Pancreas (tissue), 10 donors: ENCODE measurements around the gene TLE2. TPM values are rescaled to one million over a fixed set of nuclear protein-coding genes. Genes with fewer than 3 reads are reported as not detected.

Experiments used
- ATAC-seq, 4 donors: fragments of 200-7000 bp; cut with Tn5 transposase; one replicate each; pipeline versions ENCODE4 v1.8.0 to v1.9.1; 2020; ENCODE audit warnings: mild to moderate bottlenecking in 4 of 4, moderate library complexity in 4 of 4
- DNase-seq, 6 donors: peaks; one replicate each; pipeline ENCODE4 v3.0.0-alpha.2; 2020
- FAIRE-seq: peaks from 2 replicates; lab custom pipeline; 2012; peaks lifted over from hg19 to GRCh38; lab: Jason Lieb, UNC
- H3K27ac ChIP-seq, 4 donors: fragments of 200-600 bp; sonication (generic); 1 replicate in 3 of 4; 2 replicates in 1 of 4; pipeline versions ENCODE4 v1.5.0 to v1.8.0; 2020
- H3K27me3 ChIP-seq, 4 donors: fragments of 200-600 bp; one replicate each; pipeline ENCODE4 v1.8.0; 2021
- H3K36me3 ChIP-seq, 3 donors: fragments of 200-600 bp; sonication (generic) in 1 of 3; one replicate each; pipeline versions ENCODE4 v1.5.0 to v1.8.0; 2020 to 2021
- H3K4me1 ChIP-seq, 3 donors: fragments of 200-600 bp; one replicate each; pipeline ENCODE4 v1.8.0; 2021
- H3K4me3 ChIP-seq, 4 donors: fragments of 200-600 bp; sonication (generic) in 2 of 4; one replicate each; pipeline versions ENCODE4 v1.5.0 to v1.8.0; 2020 to 2021
- H3K9me3 ChIP-seq, 4 donors: fragments of 200-600 bp; one replicate each; pipeline ENCODE4 v1.8.0; 2021
- WGBS, 2 donors: extraction: QIAGEN DNeasy Blood & Tissue Kit; methylation state at CpG; one replicate each; pipeline ENCODE4 v1.1.7; 2013; 5-methylcytosine and 5-hydroxymethylcytosine counted together
- intact Hi-C, 3 donors: fragments of 100-400 bp; cut with DNase I; formaldehyde crosslinking; loops; one replicate each; pipeline versions ENCODE4 v1.11.1 to v1.14.2; 2022
- polyA plus RNA-seq, 2 donors: library from polyadenylated mRNA; stranded (reverse); fragments of 200-250 nt; gene quantifications; one replicate each; pipeline ENCODE4 v1.2.3, GENCODE V29; 2013
- total RNA-seq, 6 donors: library from RNA; stranded (reverse); fragmentation: NEBNext Ultra II Directional in 4 of 6; extraction: Animal tissue kit (Norgen Biotek cat#: 25700) in 4 of 6; gene quantifications; one replicate each; pipeline versions ENCODE4 v1.2.1 to v1.2.4, GENCODE V29; 2021 to 2023
- TF ChIP-seq, protein P1 (sequence below), 4 donors: fragments of 200-600 bp; sonication (generic) in 3 of 4; IDR thresholded peaks; one replicate each; pipeline versions ENCODE4 v1.5.0 to v1.8.0; 2021; ENCODE audit warnings: antibody characterized with exemption in 4 of 4
- donor health status: healthy with polysubstance abuse.
- donor health status: DM: no; HTN: no; CAD: no; lungs with moderate emphysema.
- donor health status: DM: no; HTN: no; CAD: no.
- donor health status: control.
- donor health status: control.
- donor health status: Bipolar disorder and iron deficiency.
- donor health status: DM: yes; HTN: yes; CAD: no.
- donor health status: DM: no; HTN: no; CAD: no.
- donor health status: DM: no; HTN: no; CAD: no.
- donor health status: DM: yes; HTN: yes; CAD: no.

TLE2 gene
- total and polyA plus RNA-seq, 8 donors = 16.4 to 81.9 (median 23.3) TPM

DNA sequence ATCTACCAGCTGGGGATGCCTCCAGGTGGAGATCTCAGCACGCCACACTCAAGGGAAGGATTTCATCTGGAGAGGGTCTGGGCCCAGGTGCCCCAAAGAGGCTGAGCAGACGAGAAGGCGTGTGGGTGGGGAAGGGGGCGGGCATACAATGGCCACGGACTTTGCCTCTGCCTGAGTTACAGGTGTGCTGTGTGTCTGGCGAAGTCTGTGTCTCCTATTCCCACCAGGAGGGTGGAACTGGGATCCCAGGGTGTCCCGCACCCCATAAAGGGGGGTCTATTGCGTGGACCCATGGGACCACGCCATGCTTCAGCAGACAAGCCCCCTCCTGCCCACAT is 3.6 kb downstream of the TLE2 start:
- H3K4me3 ChIP-seq = no peak overlapping the region
- intact Hi-C loops = no loop called here
- no peak for DNase-seq
- H3K9me3 ChIP-seq = no peaks in the 10 kb centered on the region
- FAIRE-seq = no peak
- whole genome bisulfite sequencing, 2 donors = 81 to 85% methylated on average over 9 of the region's 9 CpGs
- H3K36me3 ChIP-seq = no peaks in the 10 kb centered on the region
- peaks cover 0 to 4% (median 0%) of the 10 kb centered on the region in 3 donors for H3K4me1 ChIP-seq
- no peak overlapping the region for H3K27ac ChIP-seq
- TF ChIP-seq, protein P1, sequence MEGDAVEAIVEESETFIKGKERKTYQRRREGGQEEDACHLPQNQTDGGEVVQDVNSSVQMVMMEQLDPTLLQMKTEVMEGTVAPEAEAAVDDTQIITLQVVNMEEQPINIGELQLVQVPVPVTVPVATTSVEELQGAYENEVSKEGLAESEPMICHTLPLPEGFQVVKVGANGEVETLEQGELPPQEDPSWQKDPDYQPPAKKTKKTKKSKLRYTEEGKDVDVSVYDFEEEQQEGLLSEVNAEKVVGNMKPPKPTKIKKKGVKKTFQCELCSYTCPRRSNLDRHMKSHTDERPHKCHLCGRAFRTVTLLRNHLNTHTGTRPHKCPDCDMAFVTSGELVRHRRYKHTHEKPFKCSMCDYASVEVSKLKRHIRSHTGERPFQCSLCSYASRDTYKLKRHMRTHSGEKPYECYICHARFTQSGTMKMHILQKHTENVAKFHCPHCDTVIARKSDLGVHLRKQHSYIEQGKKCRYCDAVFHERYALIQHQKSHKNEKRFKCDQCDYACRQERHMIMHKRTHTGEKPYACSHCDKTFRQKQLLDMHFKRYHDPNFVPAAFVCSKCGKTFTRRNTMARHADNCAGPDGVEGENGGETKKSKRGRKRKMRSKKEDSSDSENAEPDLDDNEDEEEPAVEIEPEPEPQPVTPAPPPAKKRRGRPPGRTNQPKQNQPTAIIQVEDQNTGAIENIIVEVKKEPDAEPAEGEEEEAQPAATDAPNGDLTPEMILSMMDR (IDR thresholded peaks at IDR 0.05) = no peak
- no peaks in the 10 kb centered on the region for H3K27me3 ChIP-seq
- ATAC-seq = no peak

DNA sequence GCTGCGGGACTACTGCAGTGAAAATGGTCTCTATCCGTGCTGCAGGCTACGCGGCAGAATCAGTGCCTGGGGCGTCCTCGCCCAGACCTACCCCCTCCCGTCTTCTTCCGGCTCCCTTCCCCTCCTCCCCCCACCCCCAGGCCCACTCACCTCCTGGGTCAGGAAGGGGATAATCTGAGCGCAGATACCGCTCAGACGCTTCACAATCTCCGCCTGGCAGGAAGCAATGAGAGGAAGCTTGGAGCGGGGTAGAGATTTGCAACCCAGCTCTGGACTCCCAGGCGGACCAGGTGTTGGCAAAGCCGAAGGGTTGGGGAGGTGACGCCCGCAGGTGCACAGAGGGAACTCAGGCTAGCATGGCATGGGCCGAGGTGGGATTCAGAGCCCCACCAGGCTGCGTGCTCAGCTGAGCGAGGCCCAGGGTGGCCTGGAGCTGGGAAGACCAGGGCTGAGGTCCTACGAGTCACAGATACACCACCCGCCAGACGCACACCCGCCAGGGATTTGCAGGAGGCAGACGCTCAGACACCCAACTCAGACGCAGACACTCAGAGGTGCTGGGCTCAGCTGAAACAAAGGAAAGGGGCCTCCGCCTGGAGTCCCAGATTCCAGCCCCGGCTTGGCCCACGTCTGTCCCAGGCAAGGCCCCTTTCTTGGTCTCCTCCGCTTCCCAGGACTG is 4.1 kb downstream of the TLE2 start:
- Histone ChIP-seq H3K4me1 (peaks cover 0 to 4% (median 0%) of the 10 kb centered on the region in 3 donors), H3K4me3 (no peak overlapping the region), H3K9me3 (no peaks in the 10 kb centered on the region), H3K27me3 (no peaks in the 10 kb centered on the region), H3K36me3 (no peaks in the 10 kb centered on the region), H3K27ac (no peak overlapping the region)
- FAIRE-seq (no peak), DNase-seq (no peak), ATAC-seq (no peak)
- WGBS, 2 donors = 87 to 91% methylated on average over 30 of the region's 30 CpGs
- TF ChIP-seq, protein P1 (IDR thresholded peaks at IDR 0.05) = no peak
- intact Hi-C loops = no loop called here

DNA sequence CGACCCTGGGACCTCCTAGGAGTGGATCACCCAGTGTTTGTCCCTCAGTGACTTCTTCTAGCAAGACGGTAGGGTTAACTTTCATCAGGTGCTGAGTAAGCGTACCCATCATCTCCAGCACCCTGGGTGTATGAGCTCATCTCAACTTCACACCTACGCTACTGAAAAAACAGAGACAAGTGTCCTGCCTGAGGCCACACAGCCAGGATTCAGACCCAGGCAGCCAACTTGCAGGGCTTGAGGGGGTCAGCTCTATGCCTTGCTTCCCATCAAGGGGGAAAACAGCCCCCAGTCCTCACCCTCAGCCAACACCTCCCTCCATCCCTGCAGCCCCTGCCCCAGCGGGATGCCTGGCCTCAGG is 4.6 kb downstream of the TLE2 start:
- no peak overlapping the region for H3K27ac ChIP-seq
- no peak for ATAC-seq
- H3K4me3 ChIP-seq = no peak overlapping the region
- intact Hi-C loops = no loop called here
- no peak for FAIRE-seq
- no peak for DNase-seq
- TF ChIP-seq, protein P1 (IDR thresholded peaks at IDR 0.05) = no peak
- H3K36me3 ChIP-seq = no peaks in the 10 kb centered on the region
- H3K9me3 ChIP-seq = no peaks in the 10 kb centered on the region
- H3K4me1 ChIP-seq = peaks cover 0 to under 1% (median 0%) of the 10 kb centered on the region in 3 donors
- WGBS, 2 donors = 83 to 86% methylated on average over 5 of the region's 5 CpGs
- no peaks in the 10 kb centered on the region for H3K27me3 ChIP-seq

DNA sequence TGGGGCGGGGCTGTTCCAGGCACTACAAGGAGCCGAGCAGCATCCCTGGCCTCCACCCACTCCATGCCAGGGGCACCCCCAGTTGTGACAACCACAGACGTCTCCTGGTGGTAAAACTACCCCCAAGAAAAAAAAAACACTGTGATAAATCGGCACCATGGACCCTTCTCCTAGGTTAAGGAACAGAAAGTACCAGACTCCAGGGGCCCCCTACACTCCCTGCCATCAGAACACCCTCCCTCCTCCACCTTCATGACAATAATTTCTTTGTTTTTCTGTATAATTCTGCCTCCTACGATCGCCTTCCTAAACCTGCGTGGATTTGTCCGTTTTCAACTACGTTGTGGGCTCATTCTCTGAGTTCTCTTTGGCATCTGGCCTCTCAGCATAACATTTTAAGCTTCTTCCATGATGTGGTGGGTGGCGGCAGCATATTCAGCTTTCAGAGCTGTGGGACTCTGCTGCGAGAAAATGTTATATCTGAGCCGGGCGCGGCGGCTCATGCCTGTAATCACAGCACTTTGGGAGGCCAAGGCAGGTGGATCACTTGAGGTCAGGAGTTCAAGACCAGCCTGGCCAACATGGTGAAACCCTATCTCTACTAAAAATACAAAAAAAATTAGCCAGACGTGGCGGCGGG is 8.6 kb downstream of the TLE2 start:
- whole genome bisulfite sequencing, 2 donors = 89% methylated on average over 18 of the region's 18 CpGs

More for the DNA sequence above, 8.6 kb downstream of the TLE2 start:
- intact Hi-C loops = no loop called here
- Histone ChIP-seq H3K4me3 (no peak overlapping the region), H3K4me1 (no peaks in the 10 kb centered on the region), H3K9me3 (no peaks in the 10 kb centered on the region), H3K36me3 (no peaks in the 10 kb centered on the region), H3K27ac (no peak overlapping the region), H3K27me3 (no peaks in the 10 kb centered on the region)
- no peak for ATAC-seq
- no peak for DNase-seq
- no peak for FAIRE-seq
- TF ChIP-seq, protein P1 (IDR thresholded peaks at IDR 0.05) = no peak
